Heart left ventricle (tissue), 16 donors: ENCODE data around the gene ARF3. TPM values are rescaled to one million over a fixed set of nuclear protein-coding genes. Genes with fewer than 3 reads are reported as not detected.

Experiments used
- ATAC-seq, 4 donors: fragments of 200-7000 bp; cut with Tn5 transposase; one replicate each; pipeline ENCODE4 v1.9.1; 2020 to 2022; ENCODE audit warnings: moderate library complexity in 4 of 4, mild to moderate bottlenecking in 3 of 4, moderate number of reproducible peaks in 1 of 4
- DNase-seq, 5 donors: peaks; one replicate each; pipeline ENCODE4 v3.0.0-alpha.2; 2020
- H3K27ac ChIP-seq, 12 donors: fragments of 200-600 bp; sonication (generic) in 4 of 12; one replicate each; pipeline versions ENCODE4 v1.5.0 to v1.8.0; 2016 to 2022; ENCODE audit warnings: mild to moderate bottlenecking in 2 of 12
- H3K27me3 ChIP-seq, 9 donors: fragments of 200-600 bp; sonication (generic) in 2 of 9; one replicate each; pipeline versions ENCODE4 v1.5.1 to v1.8.0; 2016 to 2022; ENCODE audit warnings: mild to moderate bottlenecking in 3 of 9
- H3K36me3 ChIP-seq, 9 donors: fragments of 200-600 bp; sonication (generic) in 2 of 9; one replicate each; pipeline versions ENCODE4 v1.5.0 to v1.8.0; 2018 to 2022; ENCODE audit warnings: mild to moderate bottlenecking in 2 of 9
- H3K4me1 ChIP-seq, 12 donors: fragments of 200-600 bp; sonication (generic) in 4 of 12; one replicate each; pipeline versions ENCODE4 v1.5.0 to v1.8.0; 2016 to 2022; ENCODE audit warnings: mild to moderate bottlenecking in 3 of 12
- H3K4me3 ChIP-seq, 12 donors: fragments of 200-600 bp; sonication (generic) in 4 of 12; one replicate each; pipeline versions ENCODE4 v1.5.0 to v1.8.0; 2017 to 2022; ENCODE audit warnings: mild to moderate bottlenecking in 9 of 12, moderate library complexity in 4 of 12
- H3K9me3 ChIP-seq, 12 donors: fragments of 200-600 bp; sonication (generic) in 4 of 12; one replicate each; pipeline versions ENCODE4 v1.5.0 to v1.8.0; 2016 to 2022; ENCODE audit warnings: mild to moderate bottlenecking in 1 of 12
- POLR2A ChIP-seq, 2 donors: fragments of 450-650 bp; IDR thresholded peaks; one replicate each; pipeline ENCODE4 v1.6.1; 2017; ENCODE audit warnings: antibody characterized with exemption in 2 of 2, mild to moderate bottlenecking in 2 of 2, moderate library complexity in 2 of 2
- WGBS, 4 donors: extraction: QIAGEN DNeasy Blood & Tissue Kit in 2 of 4; methylation state at CpG; one replicate each; pipeline versions ENCODE4 v1.1.5 to v1.1.7; 2013 to 2018; 5-methylcytosine and 5-hydroxymethylcytosine counted together
- intact Hi-C, 10 donors: fragments of 100-400 bp; cut with DNase I; formaldehyde crosslinking; loops; one replicate each; pipeline versions ENCODE4 v1.11.1 to v1.14.2; 2022
- polyA plus RNA-seq, 2 donors: library from polyadenylated mRNA; stranded (reverse); fragments of 200-250 nt; gene quantifications; one replicate each; pipeline ENCODE4 v1.2.3, GENCODE V29; 2013
- total RNA-seq, 9 donors: library from RNA; depleted of rRNA in 2 of 9; stranded (reverse); fragments of >200 nt in 2 of 9; fragmentation: NEBNext Ultra II Directional in 3 of 9; extraction: Animal tissue kit (Norgen Biotek cat#: 25700) in 3 of 9; gene quantifications; one replicate each; pipeline versions ENCODE4 v1.1.0 to v1.2.4, GENCODE V29; 2016 to 2023
- TF ChIP-seq, protein P1 (sequence below), 12 donors: fragments of 200-600 bp; sonication (generic) in 4 of 12; IDR thresholded peaks; one replicate each; pipeline versions ENCODE4 v1.5.0 to v1.8.0; 2018 to 2022; ENCODE audit warnings: antibody characterized with exemption in 12 of 12, mild to moderate bottlenecking in 5 of 12
- donor health status: ischemic (EF 13 %, LVEDD 7.1; RV severe dilation, severe dysfunction).
- donor health status: healthy with polysubstance abuse.
- donor health status: DM: no; HTN: yes; CAD: no.
- donor health status: DM: no; HTN: no; CAD: no.
- donor health status: ischemic (EF 25% LVEDD 6.9; RV normal size, moderate dysfunction).
- donor health status: ischemic (EF 25% LVEDD 5.7; RV mildly dilated, moderate dysfunction).
- donor health status: healthy.
- donor health status: DM: yes; HTN: yes; CAD: no.
- donor health status: ischemic (EF 35%, LVEDD 5.7; RV mildly dilated, moderate dysfunction).
- donor health status: nonischemic (EF 11% LVEDD 7.7; RV severe dilation, severe dysfunction).
- donor health status: DM: yes; HTN: yes; CAD: no.
- donor health status: PGD.
- donor health status: ischemic (EF 29% LVEDD 5.4; RV normal size, mild dysfunction).
- donor health status: nonischemic (EF 23%, LVEDD 6.1; RV moderate dilation, normal function).

The ARF3 gene
- total and polyA plus RNA-seq, 11 donors, result 35.8 to 130 (median 54.0) TPM

DNA sequence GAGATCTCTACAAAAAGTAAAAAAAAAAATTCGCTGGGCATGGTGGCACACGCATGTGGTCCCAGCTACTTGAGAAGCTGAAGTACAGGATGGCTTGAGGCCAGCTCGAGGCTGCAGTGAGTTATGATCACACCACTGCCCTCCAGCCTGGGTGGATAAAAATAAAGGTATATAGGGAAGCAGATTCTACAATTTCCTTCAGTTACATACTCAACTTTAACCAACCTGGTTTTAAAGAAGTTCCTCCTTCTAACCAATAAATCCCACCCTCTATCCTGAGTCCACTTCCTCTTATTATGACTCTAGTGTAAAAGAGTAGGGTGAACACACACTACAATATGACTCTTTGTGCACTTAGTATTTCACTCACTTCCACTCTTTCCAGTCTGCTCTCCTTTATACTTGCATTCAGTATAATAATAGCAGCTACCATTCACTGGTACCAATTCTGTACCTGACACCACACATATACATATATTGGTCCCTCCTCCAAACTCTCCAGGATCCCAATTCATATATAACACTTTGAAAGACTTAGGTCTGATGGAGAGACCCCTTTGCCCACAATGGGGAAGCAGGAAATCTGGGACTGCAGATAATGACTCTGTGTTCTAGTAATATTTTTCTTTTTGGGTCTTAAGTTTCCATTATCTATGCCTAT lies 2.3 kb downstream of the ARF3 start:
- WGBS, 4 donors, result 55 to 61% (median 59%) methylated on average over 3 of the region's 3 CpGs
- no peak for ATAC-seq
- intact Hi-C loops, result no loop called here

DNA sequence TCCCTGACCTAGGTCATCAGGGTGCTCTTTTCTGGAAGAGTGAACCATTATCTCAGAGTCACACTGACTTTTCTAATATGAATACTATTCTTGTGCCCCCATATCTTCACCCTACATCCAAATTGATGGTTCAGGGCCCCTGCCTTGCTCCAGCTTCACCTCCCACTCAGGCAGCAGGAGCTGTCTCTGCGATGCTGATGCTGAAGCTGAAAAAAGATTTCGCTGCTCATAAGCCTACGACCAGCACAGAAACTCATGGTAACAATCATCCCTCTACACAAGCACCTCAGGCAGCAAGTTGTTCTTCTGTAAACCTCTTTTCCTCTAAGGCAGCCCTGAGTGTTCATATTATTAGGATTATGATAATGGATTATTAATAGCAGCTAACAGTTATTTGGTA lies 3.2 kb downstream of the ARF3 start:
- H3K27ac ChIP-seq, result no peak overlapping the region
- H3K27me3 ChIP-seq, result no peaks in the 10 kb centered on the region
- H3K4me3 ChIP-seq, result no peak overlapping the region
- DNase-seq, result no peak
- H3K9me3 ChIP-seq, result no peaks in the 10 kb centered on the region
- TF ChIP-seq POLR2A (IDR thresholded peaks at IDR 0.05), result no peak
- TF ChIP-seq, protein P1, sequence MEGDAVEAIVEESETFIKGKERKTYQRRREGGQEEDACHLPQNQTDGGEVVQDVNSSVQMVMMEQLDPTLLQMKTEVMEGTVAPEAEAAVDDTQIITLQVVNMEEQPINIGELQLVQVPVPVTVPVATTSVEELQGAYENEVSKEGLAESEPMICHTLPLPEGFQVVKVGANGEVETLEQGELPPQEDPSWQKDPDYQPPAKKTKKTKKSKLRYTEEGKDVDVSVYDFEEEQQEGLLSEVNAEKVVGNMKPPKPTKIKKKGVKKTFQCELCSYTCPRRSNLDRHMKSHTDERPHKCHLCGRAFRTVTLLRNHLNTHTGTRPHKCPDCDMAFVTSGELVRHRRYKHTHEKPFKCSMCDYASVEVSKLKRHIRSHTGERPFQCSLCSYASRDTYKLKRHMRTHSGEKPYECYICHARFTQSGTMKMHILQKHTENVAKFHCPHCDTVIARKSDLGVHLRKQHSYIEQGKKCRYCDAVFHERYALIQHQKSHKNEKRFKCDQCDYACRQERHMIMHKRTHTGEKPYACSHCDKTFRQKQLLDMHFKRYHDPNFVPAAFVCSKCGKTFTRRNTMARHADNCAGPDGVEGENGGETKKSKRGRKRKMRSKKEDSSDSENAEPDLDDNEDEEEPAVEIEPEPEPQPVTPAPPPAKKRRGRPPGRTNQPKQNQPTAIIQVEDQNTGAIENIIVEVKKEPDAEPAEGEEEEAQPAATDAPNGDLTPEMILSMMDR (IDR thresholded peaks at IDR 0.05), result no peak
- peaks cover 4 to 39% (median 23%) of the 10 kb centered on the region in 12 donors for H3K4me1 ChIP-seq
- no peak for ATAC-seq
- intact Hi-C loops, result no loop called here
- peaks cover 0 to 40% (median 13%) of the 10 kb centered on the region in 9 donors for H3K36me3 ChIP-seq
- WGBS, 4 donors, result 87 to 93% (median 89%) methylated on average over 3 of the region's 3 CpGs

More for the DNA sequence above, 2.3 kb downstream of the ARF3 start:
- Histone ChIP-seq H3K9me3 (no peaks in the 10 kb centered on the region), H3K27me3 (no peaks in the 10 kb centered on the region), H3K4me1 (peaks cover 4 to 39% (median 23%) of the 10 kb centered on the region in 12 donors), H3K27ac (peak overlapping the region in 1 of 12 donors; percentile 38), H3K4me3 (no peak overlapping the region), H3K36me3 (peaks cover 0 to 32% (median 9%) of the 10 kb centered on the region in 9 donors)
- TF ChIP-seq, protein P1 (IDR thresholded peaks at IDR 0.05), result no peak
- TF ChIP-seq POLR2A (IDR thresholded peaks at IDR 0.05), result no peak
- peak in 1 of 5 donors; percentile 59 for DNase-seq

DNA sequence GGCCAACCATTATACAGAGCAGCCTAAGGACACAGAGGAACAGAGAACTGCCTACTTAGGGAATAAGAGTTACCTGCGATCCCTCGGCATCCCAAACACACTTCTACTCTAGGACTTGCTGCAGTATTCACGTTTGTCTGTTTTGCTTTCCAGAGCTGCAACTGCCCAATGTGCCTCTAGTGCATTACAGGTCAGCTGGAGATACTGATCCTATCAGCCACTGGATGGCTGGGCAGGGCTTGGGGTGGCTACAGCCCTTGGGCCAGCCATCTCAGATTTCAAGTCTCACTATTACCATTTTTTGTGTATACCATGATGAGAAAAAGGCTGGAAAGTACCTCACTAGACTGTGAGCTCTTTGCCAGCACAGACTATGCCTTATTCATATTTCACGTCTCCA lies 4.6 kb downstream of the ARF3 start:
- H3K4me3 ChIP-seq, result no peak overlapping the region
- peaks cover 0 to 44% (median 13%) of the 10 kb centered on the region in 9 donors for H3K36me3 ChIP-seq
- 81 to 93% (median 89%) methylated on average over 4 of the region's 4 CpGs for WGBS, 4 donors
- TF ChIP-seq POLR2A (IDR thresholded peaks at IDR 0.05), result no peak
- TF ChIP-seq, protein P1 (IDR thresholded peaks at IDR 0.05), result no peak
- DNase-seq, result no peak
- ATAC-seq, result no peak
- peaks cover 1 to 36% (median 20%) of the 10 kb centered on the region in 12 donors for H3K4me1 ChIP-seq
- H3K27ac ChIP-seq, result no peak overlapping the region
- no peaks in the 10 kb centered on the region for H3K9me3 ChIP-seq
- no peaks in the 10 kb centered on the region for H3K27me3 ChIP-seq
- intact Hi-C loops, result no loop called here

DNA sequence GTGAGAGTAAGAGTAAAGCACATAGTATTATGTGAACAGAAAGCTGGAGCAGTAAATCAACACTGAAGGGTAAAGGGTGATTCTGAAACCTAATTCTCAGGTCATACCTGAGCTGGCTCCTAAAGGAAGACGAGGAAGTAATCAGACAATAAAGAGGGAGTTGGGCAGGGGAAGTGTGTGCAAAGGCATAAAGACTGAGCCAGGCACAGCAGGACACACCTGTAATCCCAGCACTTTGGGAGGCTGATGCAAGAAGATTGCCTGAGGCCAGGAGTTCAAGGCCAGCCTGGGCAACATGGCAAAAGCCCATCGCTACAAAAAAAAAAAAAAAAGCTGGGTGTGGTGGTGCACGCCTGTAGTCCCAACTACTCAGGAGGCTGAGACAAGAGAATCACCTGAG lies 9.6 kb downstream of the ARF3 start:
- ATAC-seq (no peak), DNase-seq (no peak)
- peaks cover 0 to 49% (median 7%) of the 10 kb centered on the region in 9 donors for H3K36me3 ChIP-seq
- TF ChIP-seq POLR2A (IDR thresholded peaks at IDR 0.05), result no peak
- TF ChIP-seq, protein P1 (IDR thresholded peaks at IDR 0.05), result no peak
- no peaks in the 10 kb centered on the region for H3K27me3 ChIP-seq
- H3K4me3 ChIP-seq, result no peak overlapping the region
- no peak overlapping the region for H3K27ac ChIP-seq
- H3K9me3 ChIP-seq, result no peaks in the 10 kb centered on the region
- intact Hi-C loops, result no loop called here
- 93 to 99% (median 96%) methylated on average over 3 of the region's 3 CpGs for WGBS, 4 donors
- H3K4me1 ChIP-seq, result peaks cover 0 to 26% (median 9%) of the 10 kb centered on the region in 12 donors
